Kidney epithelial cell (primary cell): ENCODE data around the gene BCAS3. TPM values are rescaled to one million over a fixed set of nuclear protein-coding genes. Genes with fewer than 3 reads are reported as not detected.

ENCODE experiments used
- DNase-seq: peaks from one replicate; pipeline ENCODE4 v3.0.0-alpha.2; 2010; ENCODE audit warnings: low read depth
- H3K27me3 ChIP-seq: 2 replicates; pipeline ENCODE4 v1.6.0; 2011; ENCODE audit warnings: low read length; ENCODE audit not compliant: control insufficient read depth, insufficient read depth
- H3K36me3 ChIP-seq: 2 replicates; pipeline ENCODE4 v1.5.1; 2011; ENCODE audit warnings: low read length; ENCODE audit not compliant: control insufficient read depth, insufficient read depth
- H3K4me3 ChIP-seq: 2 replicates; pipeline ENCODE4 v1.5.1; 2011; ENCODE audit warnings: low read depth, mild to moderate bottlenecking, control low read depth, low read length
- CTCF ChIP-seq: IDR thresholded peaks from 2 replicates; pipeline ENCODE4 v1.5.1; 2011; ENCODE audit warnings: mild to moderate bottlenecking, moderate library complexity, low read length, control low read depth, inconsistent platforms; ENCODE audit not compliant: insufficient read depth, poor library complexity, severe bottlenecking
- total RNA-seq: library from RNA; depleted of rRNA; stranded (reverse); fragments of >200 nt; gene quantifications from 2 replicates; pipeline ENCODE4 v1.2.3, GENCODE V29; 2015

The BCAS3 gene
- total RNA-seq, 1 donor from 2014 or later, result 26.7 TPM

GRCh38 chr17:61361084-61361483 lies 683.4 kb downstream of the BCAS3 start:
- Histone ChIP-seq H3K4me3 (no peak overlapping the region), H3K27me3 (no peaks in the 10 kb centered on the region), H3K36me3 (no peaks in the 10 kb centered on the region)
- DNase-seq, result no peak
- no peak for TF ChIP-seq CTCF

DNA sequence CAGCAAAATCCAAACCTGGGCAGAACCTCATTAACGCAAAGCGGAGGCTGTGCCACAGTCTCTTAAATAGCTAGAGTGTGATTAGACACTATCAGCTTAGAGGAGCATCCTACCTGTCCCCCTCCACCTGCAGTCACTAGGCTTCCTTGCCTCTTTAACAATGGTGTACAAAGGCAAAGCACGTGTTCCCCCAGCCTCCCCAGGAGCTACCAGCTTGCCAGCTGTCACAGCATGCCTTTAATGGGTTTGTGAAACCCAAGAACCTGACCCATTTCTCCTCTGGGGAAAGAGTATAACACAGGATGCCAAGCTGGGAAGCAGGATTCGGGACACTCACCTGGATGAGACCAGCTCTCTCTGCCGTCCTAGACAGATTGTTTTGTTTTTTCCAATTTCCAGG lies 684.7 kb downstream of the BCAS3 start:
- TF ChIP-seq CTCF, result no peak
- H3K36me3 ChIP-seq, result no peaks in the 10 kb centered on the region
- DNase-seq, result no peak
- no peaks in the 10 kb centered on the region for H3K27me3 ChIP-seq
- no peak overlapping the region for H3K4me3 ChIP-seq

GRCh38 chr17:61362852-61363600 lies 685.4 kb downstream of the BCAS3 start:
- TF ChIP-seq CTCF, result no peak
- H3K27me3 ChIP-seq, result no peaks in the 10 kb centered on the region
- no peak for DNase-seq
- no peak overlapping the region for H3K4me3 ChIP-seq
- H3K36me3 ChIP-seq, result no peaks in the 10 kb centered on the region

GRCh38 chr17:61363601-61364462 lies 686.2 kb downstream of the BCAS3 start:
- no peaks in the 10 kb centered on the region for H3K27me3 ChIP-seq
- no peak for DNase-seq
- H3K4me3 ChIP-seq, result no peak overlapping the region
- no peak for TF ChIP-seq CTCF
- H3K36me3 ChIP-seq, result no peaks in the 10 kb centered on the region

GRCh38 chr17:61364463-61364846 lies 686.8 kb downstream of the BCAS3 start:
- Histone ChIP-seq H3K36me3 (no peaks in the 10 kb centered on the region), H3K27me3 (peaks cover 2% of the 10 kb centered on the region), H3K4me3 (no peak overlapping the region)
- no peak for TF ChIP-seq CTCF
- DNase-seq, result no peak
